Rectal smooth muscle tissue (tissue), 1 donor: ENCODE measurements around the gene CLTCL1.
"Not testable (repeated sequence)": the region's sequence is repeated elsewhere in the genome, so short reads cannot be mapped to it uniquely, and the experiment has no call there.

Experiments used
- H3K27ac ChIP-seq: one replicate; pipeline ENCODE4 v1.7.0; 2013; ENCODE audit warnings: low read depth, low read length, inconsistent platforms
- H3K27me3 ChIP-seq: one replicate; pipeline ENCODE4 v1.7.0; 2013; ENCODE audit warnings: low read length; ENCODE audit not compliant: control insufficient read depth, insufficient read depth
- H3K36me3 ChIP-seq: one replicate; pipeline ENCODE4 v1.7.0; 2013; ENCODE audit warnings: low read length; ENCODE audit not compliant: control insufficient read depth, insufficient read depth
- H3K4me1 ChIP-seq: one replicate; pipeline ENCODE4 v1.7.0; 2013; ENCODE audit warnings: low read length; ENCODE audit not compliant: control insufficient read depth, insufficient read depth
- H3K4me3 ChIP-seq: one replicate; pipeline ENCODE4 v1.7.0; 2013; ENCODE audit warnings: low read length
- H3K9ac ChIP-seq: one replicate; pipeline ENCODE4 v1.7.0; 2013; ENCODE audit warnings: low read length

CLTCL1 gene

GRCh38 chr22:19260804-19261203 lies 30.7 kb downstream of the CLTCL1 start:
- Histone ChIP-seq H3K27ac (no peak overlapping the region), H3K27me3 (no peaks in the 10 kb centered on the region), H3K4me1 (no peaks in the 10 kb centered on the region), H3K36me3 (no peaks in the 10 kb centered on the region), H3K4me3 (no peak overlapping the region), H3K9ac (no peak overlapping the region)

DNA sequence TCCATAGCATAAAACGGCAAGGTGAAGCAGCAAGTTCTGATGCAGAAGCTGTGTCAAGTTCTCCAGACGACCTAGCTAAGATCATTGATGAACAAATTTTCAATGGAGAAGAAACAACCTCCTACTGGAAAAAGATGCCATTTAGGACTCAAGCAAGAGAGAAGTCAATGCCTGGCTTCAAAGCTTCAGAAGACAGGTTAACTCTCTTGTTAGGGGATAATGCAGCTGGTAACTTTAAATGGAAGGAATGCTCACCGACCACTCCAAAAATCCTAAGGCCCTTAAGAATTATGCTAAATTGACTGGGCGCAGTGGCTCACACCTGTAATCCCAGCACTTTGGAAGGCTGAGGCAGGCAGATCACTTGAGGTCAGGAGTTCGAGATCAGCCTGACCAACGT lies 31.3 kb downstream of the CLTCL1 start:
- H3K27ac ChIP-seq: no peak overlapping the region
- no peak overlapping the region for H3K9ac ChIP-seq
- H3K27me3 ChIP-seq: no peaks in the 10 kb centered on the region
- H3K36me3 ChIP-seq: no peaks in the 10 kb centered on the region
- H3K4me3 ChIP-seq: no peak overlapping the region
- H3K4me1 ChIP-seq: no peaks in the 10 kb centered on the region

GRCh38 chr22:19258968-19259288 lies 32.6 kb downstream of the CLTCL1 start:
- not testable (repeated sequence) for H3K27me3 ChIP-seq, H3K9ac ChIP-seq, H3K4me3 ChIP-seq, H3K4me1 ChIP-seq, H3K36me3 ChIP-seq, H3K27ac ChIP-seq

DNA sequence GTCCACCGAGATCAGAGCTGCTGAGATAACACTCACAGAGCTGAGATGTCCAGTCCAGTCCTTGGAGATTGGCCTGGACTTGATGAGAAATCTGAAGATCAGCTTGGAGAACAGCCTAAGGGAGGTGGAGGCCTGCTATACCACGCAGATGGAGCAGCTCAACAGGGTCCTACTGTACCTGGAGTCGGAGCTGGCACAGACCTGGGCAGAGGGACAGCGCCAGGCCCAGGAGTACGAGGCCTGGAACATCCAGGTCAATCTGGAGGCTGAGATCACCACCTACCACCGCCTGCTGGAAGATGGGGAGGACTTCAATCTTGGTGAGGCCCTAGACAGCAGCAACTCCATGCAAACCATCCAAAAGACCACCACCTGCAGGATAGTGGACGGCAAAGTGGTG lies 33.1 kb downstream of the CLTCL1 start:
- Histone ChIP-seq H3K27me3 (no peaks in the 10 kb centered on the region), H3K9ac (no peak overlapping the region), H3K27ac (no peak overlapping the region), H3K4me1 (no peaks in the 10 kb centered on the region), H3K4me3 (no peak overlapping the region), H3K36me3 (no peaks in the 10 kb centered on the region)

DNA sequence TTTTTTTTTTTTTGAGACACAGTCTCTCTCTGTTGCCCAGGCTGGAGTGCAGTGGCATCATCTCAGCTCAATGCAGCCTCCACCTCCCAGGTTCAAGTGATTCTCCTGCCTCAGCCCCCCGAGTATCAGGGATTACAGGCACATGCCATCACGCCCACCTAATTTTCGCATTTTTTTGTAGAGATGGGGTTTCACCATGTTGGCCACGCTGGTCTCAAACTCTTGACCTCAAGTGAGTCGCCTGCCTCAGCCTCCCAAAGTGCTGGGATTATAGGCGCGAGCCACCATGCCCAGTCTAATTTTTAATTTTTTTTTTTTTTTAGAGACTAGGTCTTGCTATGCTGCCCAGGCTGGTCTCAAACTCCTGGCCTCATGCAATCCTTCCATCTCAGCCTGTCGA lies 35.2 kb downstream of the CLTCL1 start:
- H3K9ac ChIP-seq, H3K27me3 ChIP-seq, H3K27ac ChIP-seq, H3K4me1 ChIP-seq, H3K4me3 ChIP-seq, H3K36me3 ChIP-seq: not testable (repeated sequence)

GRCh38 chr22:19253143-19253542 lies 38.4 kb downstream of the CLTCL1 start:
- no peak overlapping the region for H3K9ac ChIP-seq
- no peak overlapping the region for H3K4me3 ChIP-seq
- no peaks in the 10 kb centered on the region for H3K27me3 ChIP-seq
- H3K4me1 ChIP-seq: no peaks in the 10 kb centered on the region
- H3K36me3 ChIP-seq: no peaks in the 10 kb centered on the region
- H3K27ac ChIP-seq: no peak overlapping the region

DNA sequence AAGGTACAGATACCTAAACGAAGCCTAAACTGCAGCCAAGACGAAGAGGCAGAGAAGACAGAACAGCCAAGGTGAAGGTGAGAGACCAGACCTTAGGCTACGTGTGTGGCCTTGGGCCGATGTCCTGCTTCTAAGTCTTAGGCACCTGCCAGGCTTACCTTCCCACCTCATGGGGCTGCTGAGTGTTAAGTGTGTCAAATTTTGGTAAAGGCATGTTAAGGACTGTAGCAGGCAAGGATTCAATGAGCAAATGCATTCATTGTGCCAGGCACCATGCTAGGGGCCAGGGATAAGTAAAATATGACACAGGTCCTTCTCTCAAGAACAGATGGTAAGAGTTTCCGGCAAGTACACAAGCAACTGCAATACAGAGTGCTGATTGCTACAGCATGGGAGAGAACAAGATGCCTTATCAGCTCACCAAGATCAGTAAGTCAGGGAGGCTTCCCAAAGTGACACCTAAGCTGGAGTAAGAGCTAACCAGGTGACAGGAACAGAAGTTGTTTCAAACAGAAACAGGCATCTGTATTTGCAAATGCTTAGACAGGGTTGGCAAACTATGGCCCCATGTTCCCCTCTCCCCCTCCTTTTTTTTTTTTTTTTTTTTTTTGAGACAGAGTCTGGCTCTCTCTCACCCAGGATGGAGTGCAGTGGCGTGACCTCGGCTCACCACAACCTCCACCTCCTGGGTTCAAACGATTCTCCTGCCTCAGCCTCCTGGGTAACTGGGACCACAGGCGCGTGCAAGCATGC lies 46.7 kb downstream of the CLTCL1 start:
- no peaks in the 10 kb centered on the region for H3K4me1 ChIP-seq
- no peak overlapping the region for H3K9ac ChIP-seq
- H3K4me3 ChIP-seq: no peak overlapping the region
- no peak overlapping the region for H3K27ac ChIP-seq
- H3K36me3 ChIP-seq: no peaks in the 10 kb centered on the region
- no peaks in the 10 kb centered on the region for H3K27me3 ChIP-seq

GRCh38 chr22:19242699-19243098 lies 48.8 kb downstream of the CLTCL1 start:
- no peaks in the 10 kb centered on the region for H3K27me3 ChIP-seq
- no peaks in the 10 kb centered on the region for H3K4me1 ChIP-seq
- no peaks in the 10 kb centered on the region for H3K36me3 ChIP-seq
- H3K4me3 ChIP-seq: no peak overlapping the region
- no peak overlapping the region for H3K27ac ChIP-seq
- H3K9ac ChIP-seq: no peak overlapping the region

DNA sequence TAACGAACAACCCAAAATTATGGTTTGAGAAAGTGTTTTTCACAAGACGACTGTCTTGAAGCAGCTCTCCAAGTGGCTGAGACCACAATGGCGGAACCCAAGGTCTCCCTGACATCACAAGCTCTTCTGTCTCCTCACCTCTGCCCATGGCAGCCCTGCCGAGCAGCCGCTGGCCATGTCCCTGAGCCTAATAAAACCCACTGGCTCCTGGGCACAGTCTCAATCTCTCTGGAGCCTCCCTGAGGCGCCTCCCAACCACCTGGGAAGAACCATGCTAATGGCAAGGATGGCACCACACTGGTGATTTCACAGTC lies 50.0 kb downstream of the CLTCL1 start:
- Histone ChIP-seq H3K4me1 (no peaks in the 10 kb centered on the region), H3K27me3 (no peaks in the 10 kb centered on the region), H3K4me3 (no peak overlapping the region), H3K36me3 (no peaks in the 10 kb centered on the region), H3K27ac (no peak overlapping the region), H3K9ac (no peak overlapping the region)

DNA sequence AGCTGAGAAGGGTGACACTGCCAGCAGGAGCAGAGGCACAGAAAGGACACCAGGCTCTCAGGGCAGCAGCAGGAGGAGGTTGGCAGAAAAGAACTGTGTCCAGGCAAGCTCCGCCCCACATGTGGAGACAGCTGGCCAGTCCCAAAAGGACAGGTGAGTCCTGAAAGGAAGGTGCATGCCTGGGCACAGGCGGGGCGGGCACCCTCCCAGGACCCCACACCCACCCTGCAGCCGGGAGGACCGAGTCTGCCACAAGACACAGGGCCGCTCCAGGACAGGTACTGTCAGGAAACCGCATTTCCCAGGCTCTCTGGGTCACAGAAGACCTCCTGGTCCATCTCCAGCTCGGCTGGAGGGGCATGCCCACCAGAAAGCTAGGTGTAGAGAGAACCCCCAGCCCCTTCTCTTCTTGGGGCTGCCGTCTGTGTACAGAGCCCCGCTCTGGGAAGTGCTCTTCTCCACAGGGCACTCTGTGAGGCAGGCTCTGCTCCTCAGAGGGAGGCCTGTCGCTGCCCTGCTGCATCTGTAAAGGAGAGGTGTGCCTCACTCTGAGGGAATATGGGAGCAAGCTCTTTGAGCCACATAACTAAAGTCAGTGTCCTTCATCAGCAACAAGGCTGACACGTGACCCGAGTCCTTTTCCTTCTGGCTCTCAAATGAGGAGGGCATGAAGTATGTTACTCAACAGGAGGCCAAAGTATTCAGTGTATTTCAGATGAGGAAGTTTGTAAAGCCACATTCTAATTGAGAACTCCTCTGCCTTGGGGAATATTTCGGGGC lies 50.5 kb downstream of the CLTCL1 start:
- Histone ChIP-seq H3K9ac (no peak overlapping the region), H3K4me1 (no peaks in the 10 kb centered on the region), H3K27ac (no peak overlapping the region), H3K27me3 (no peaks in the 10 kb centered on the region), H3K36me3 (no peaks in the 10 kb centered on the region), H3K4me3 (no peak overlapping the region)

DNA sequence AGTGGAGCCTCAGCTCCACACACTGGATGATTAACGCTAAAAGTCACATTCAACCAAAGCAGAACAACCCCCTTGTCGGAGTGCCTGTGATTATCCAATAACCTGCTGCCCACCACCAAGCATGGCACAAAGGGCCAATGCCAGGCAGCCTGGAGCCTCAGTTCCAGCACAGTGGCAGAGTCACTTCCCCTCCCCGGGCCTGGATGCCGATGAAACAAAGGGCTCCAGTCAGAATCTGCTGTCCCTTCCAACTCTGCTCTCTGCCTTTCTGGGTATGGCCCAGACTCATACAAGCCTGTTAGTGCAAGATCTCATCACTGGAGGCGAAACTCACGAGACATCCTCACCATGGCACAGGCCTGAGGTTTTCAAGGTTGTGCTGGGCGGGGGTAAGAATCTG lies 52.1 kb downstream of the CLTCL1 start:
- H3K27me3 ChIP-seq: no peaks in the 10 kb centered on the region
- H3K27ac ChIP-seq: no peak overlapping the region
- no peaks in the 10 kb centered on the region for H3K4me1 ChIP-seq
- no peak overlapping the region for H3K9ac ChIP-seq
- H3K4me3 ChIP-seq: no peak overlapping the region
- peaks cover 1% of the 10 kb centered on the region for H3K36me3 ChIP-seq

DNA sequence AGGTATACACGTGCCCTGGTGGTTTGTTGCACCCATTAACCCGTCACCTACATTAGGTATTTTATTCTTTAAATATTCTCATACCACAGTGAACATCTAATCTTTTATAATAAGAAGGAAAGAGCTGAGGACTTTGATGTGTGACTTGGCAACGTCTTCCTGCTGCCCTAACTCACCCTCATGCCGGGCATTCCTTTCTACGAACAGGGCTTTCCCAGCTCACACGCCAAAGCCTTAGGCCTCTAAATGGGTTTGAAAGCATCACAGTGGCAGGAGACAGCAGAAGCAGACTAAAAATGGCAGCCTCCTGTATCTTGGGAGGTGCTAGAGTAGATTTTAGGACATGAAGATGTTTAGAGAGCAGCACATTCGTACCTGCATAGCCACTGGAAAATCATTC lies 52.6 kb downstream of the CLTCL1 start:
- no peaks in the 10 kb centered on the region for H3K27me3 ChIP-seq
- no peak overlapping the region for H3K4me3 ChIP-seq
- no peak overlapping the region for H3K27ac ChIP-seq
- no peak overlapping the region for H3K9ac ChIP-seq
- peaks cover 3% of the 10 kb centered on the region for H3K36me3 ChIP-seq
- no peaks in the 10 kb centered on the region for H3K4me1 ChIP-seq

DNA sequence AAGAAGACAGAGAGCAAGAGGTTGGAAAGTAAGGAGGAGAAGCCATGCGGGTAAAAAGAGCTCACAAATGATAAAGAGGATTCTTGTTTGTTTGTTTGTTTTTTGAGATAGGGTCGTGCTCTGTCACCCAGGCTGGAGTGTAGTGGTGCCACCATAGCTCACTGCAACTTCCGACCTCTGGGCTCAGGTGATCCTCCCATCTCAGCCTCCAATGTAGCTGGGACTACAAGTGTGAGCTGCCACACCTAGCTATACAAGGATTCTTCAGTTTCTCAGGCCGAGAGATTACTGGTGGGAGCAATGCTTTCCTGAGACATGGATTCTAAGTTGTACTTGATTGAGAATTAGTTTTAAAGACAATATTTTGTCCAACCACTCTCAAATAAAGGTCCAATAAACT lies 55.6 kb downstream of the CLTCL1 start:
- no peaks in the 10 kb centered on the region for H3K4me1 ChIP-seq

More for the DNA sequence above, 55.6 kb downstream of the CLTCL1 start:
- Histone ChIP-seq H3K27ac (no peak overlapping the region), H3K27me3 (no peaks in the 10 kb centered on the region), H3K4me3 (no peak overlapping the region), H3K36me3 (peaks cover 3% of the 10 kb centered on the region), H3K9ac (no peak overlapping the region)
